ENCODE results near the gene SMARCAD1.

The SMARCAD1 gene

GRCh38 chr4:94226763-94227162, 19.1 kb downstream of the SMARCAD1 start:
- no peak for DNase-seq (ENCODE audit: low read depth, low spot score)

GRCh38 chr4:94228493-94229216, 21.0 kb downstream of the SMARCAD1 start:
- no peak for DNase-seq (ENCODE audit: low read depth, low spot score)

- no peak for DNase-seq (ENCODE audit: low read depth, low spot score)
Measured at GRCh38 chr4:94232519-94232918, 24.9 kb downstream of the SMARCAD1 start.

- no peak for DNase-seq (ENCODE audit: low read depth, low spot score)
Measured at GRCh38 chr4:94235825-94236224, 28.2 kb downstream of the SMARCAD1 start.

- DNase-seq (ENCODE audit: low read depth, low spot score) = no peak
Measured at GRCh38 chr4:94237271-94237670, 29.6 kb downstream of the SMARCAD1 start.

GRCh38 chr4:94238160-94238559, 30.5 kb downstream of the SMARCAD1 start:
- DNase-seq (ENCODE audit: low read depth, low spot score) = no peak

- DNase-seq (ENCODE audit: low read depth, low spot score) = no peak
Measured at GRCh38 chr4:94240384-94240783, 32.7 kb downstream of the SMARCAD1 start.

GRCh38 chr4:94244087-94244828, 36.6 kb downstream of the SMARCAD1 start:
- DNase-seq (ENCODE audit: low read depth, low spot score) = no peak

GRCh38 chr4:94244829-94245185, 37.1 kb downstream of the SMARCAD1 start:
- DNase-seq (ENCODE audit: low read depth, low spot score) = no peak

- no peak for DNase-seq (ENCODE audit: low read depth, low spot score)
Measured at GRCh38 chr4:94251094-94251493, 43.4 kb downstream of the SMARCAD1 start.

- no peak for DNase-seq (ENCODE audit: low read depth, low spot score)
Measured at GRCh38 chr4:94253036-94253435, 45.4 kb downstream of the SMARCAD1 start.

GRCh38 chr4:94256144-94256783, 48.6 kb downstream of the SMARCAD1 start:
- DNase-seq (ENCODE audit: low read depth, low spot score) = no peak

GRCh38 chr4:94256828-94257227, 49.2 kb downstream of the SMARCAD1 start:
- DNase-seq (ENCODE audit: low read depth, low spot score) = no peak

- DNase-seq (ENCODE audit: low read depth, low spot score) = no peak
Measured at GRCh38 chr4:94262163-94263016, 54.7 kb downstream of the SMARCAD1 start.

- no peak for DNase-seq (ENCODE audit: low read depth, low spot score)
Measured at GRCh38 chr4:94267037-94267436, 59.4 kb downstream of the SMARCAD1 start.

- no peak for DNase-seq (ENCODE audit: low read depth, low spot score)
Measured at GRCh38 chr4:94271248-94271647, 63.6 kb downstream of the SMARCAD1 start.

- no peak for DNase-seq (ENCODE audit: low read depth, low spot score)
Measured at GRCh38 chr4:94274912-94275311, 67.2 kb downstream of the SMARCAD1 start.

- DNase-seq (ENCODE audit: low read depth, low spot score) = no peak
Measured at GRCh38 chr4:94276204-94276603, 68.5 kb downstream of the SMARCAD1 start.

GRCh38 chr4:94277534-94277933, 69.9 kb downstream of the SMARCAD1 start:
- no peak for DNase-seq (ENCODE audit: low read depth, low spot score)

- no peak for DNase-seq (ENCODE audit: low read depth, low spot score)
Measured at GRCh38 chr4:94278781-94279180, 71.1 kb downstream of the SMARCAD1 start.

- no peak for DNase-seq (ENCODE audit: low read depth, low spot score)
Measured at GRCh38 chr4:94284889-94285288, 77.2 kb downstream of the SMARCAD1 start.

GRCh38 chr4:94285666-94286065, 78.0 kb downstream of the SMARCAD1 start:
- no peak for DNase-seq (ENCODE audit: low read depth, low spot score)
